Stimulated activated CD8-positive, alpha-beta memory T cell treated with anti-CD3 and anti-CD28 coated beads, Interleukin-12 subunit alpha, Interleukin-12 subunit beta, amount 100 ng/mL, for 1 hour (primary cell): ENCODE measurements around the gene SYCP2.

ENCODE experiments used
- DNase-seq: peaks from one replicate; pipeline ENCODE4 v3.0.0-alpha.2; 2020; ENCODE audit warnings: low read depth

Gene SYCP2

DNA sequence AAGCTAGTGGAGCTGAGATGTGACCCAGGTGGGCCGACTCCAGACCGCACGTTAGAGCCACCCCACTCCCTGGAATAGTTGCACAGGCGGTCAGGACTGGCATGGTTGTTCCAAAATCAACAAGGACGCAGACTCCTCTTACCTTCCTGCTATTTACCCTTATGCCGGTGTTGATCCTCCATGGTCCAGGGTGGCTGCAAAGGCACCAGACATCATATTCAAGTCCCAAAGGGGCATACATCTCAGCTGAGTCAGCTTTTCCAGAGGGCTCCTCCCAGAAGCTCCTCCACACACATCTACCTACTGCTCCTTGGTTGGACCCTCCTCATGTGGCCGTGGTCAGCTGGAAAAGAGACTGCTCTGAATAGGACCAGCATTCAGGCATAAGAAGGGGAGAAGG lies 112.2 kb downstream of the SYCP2 start:
- no peak for DNase-seq

GRCh38 chr20:59820204-59821041 lies 113.0 kb downstream of the SYCP2 start:
- no peak for DNase-seq

DNA sequence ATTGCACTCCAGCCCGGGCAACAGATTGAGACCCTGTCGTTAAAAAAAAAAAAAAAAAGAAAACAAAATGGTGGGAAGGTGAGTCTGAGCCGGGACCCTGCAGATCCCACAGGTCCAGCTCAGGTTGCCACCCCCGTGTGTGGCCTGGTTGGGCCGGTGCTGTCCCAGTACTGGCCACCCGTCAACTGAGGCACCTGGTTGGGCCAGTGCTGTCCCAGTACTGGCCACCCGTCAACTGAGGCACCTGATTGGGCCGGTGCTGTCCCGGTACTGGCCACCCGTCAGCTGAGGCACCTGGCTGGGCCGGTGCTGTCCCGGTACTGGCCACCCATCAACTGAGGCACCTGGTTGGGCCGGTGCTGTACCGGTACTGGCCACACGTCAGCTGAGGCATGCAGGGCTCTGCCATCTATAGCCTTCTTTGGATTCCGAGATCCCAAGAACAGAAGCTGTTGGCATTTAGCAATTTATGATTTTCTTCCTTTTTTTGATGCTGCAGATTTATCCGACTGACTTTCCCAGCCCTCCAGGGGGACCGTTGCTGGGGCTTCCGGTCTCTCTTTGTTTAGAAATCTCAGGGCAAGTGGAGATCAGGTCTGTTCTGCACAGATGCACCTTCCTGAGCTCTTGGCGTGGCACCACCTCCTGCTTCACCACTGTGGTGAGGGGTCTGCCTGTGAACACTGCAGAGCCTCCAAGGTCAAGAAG lies 113.8 kb downstream of the SYCP2 start:
- no peak for DNase-seq

GRCh38 chr20:59818911-59819310 lies 114.5 kb downstream of the SYCP2 start:
- no peak for DNase-seq

DNA sequence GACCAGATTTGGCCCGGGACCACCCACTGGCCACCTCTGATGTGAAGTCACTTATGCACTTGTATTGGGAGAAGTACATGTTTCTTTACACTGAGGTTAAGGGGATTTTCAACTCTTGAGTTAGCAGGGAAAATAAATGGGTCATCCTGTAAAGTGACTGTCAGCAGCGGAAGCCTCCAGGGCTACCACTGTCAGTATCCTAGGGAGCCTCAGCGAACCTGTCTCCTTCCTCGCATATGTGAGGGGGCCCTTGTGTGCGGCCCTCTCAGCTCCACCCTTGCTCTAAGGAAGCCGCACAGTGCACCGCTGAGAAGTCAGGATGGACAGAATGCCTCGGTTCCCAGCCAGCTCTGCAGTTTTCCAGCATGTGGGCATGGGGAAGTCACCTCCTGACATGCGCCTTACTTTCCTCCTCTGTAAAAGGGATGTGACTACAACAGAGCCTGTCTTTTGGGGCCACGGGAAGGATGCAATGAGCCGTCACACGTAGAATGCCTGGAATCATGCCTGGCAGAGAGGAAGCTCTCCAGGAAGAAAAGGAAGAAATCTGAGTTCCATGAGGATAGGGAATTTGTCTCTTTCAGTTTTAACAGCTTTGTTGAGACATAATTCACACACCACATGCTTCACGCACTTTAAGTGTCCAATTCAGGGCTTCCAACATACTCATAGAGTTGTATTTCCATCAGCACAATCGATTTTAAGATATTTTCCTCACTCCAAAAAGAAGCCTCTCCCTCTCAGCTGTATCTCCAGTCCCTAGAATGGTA lies 115.4 kb downstream of the SYCP2 start:
- no peak for DNase-seq

GRCh38 chr20:59817406-59817805 lies 116.0 kb downstream of the SYCP2 start:
- no peak for DNase-seq

DNA sequence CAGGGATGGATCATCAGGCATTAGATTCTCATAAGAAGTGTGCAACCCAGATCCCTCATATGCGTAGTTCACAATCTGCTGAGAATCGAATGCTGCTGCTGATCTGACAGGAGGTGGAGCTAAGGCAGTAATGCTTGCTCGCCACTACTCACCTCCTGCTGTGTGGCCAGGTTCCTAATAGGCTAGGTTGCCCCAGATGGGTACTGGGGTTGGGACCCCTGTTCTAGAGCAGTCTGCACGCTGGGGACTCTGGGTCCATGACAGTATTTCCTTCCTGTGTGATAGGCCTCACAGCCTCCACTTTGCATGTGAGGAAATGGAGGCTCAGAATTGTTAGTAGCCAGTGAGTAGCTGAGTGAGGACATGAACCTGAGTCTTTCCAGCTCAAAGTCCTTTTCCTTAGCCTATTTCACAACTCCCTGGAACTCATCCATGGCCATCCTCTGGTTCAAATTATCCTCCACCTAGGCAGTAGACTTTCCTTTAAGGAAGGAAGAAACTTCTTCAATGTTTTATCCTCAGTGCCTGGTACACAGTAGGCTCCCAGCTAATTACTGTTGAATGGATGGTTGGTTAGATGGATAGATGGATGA lies 117.2 kb downstream of the SYCP2 start:
- no peak for DNase-seq

DNA sequence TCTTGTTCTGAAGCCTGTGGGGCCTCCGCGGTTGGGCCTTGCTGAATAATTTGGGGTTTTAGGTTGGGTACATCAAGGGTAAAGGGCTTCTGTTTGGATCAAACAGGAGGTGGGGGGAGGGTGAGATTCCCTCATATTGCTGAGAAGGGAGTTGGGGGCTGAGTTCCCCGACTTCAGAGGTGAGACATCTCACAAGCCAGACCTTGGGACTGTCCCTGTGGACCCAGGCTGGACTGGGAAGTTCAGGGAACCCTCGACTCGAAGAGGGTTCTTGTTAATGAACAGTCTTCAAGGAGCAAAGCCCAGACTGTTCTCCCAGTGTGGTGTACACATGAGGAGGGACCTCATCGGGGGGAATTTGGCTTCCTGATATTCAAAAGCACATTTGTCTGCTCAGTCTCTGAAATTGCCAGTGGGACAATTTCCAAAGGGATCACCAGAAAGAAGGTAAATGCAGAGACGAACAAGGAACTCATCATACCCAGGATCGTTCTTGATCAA lies 118.5 kb downstream of the SYCP2 start:
- DNase-seq, result no peak

- DNase-seq, result no peak
Observed at GRCh38 chr20:59813948-59814839, 119.2 kb downstream of the SYCP2 start.
